Natural killer cell treated with Interleukin-12 subunit alpha and Interleukin-12 subunit beta and Interleukin-15 and Interleukin-18, amount 100 ng/mL, for 72 hours (primary cell): ENCODE data around the gene HNF1B. TPM values are rescaled to one million over a fixed set of nuclear protein-coding genes. Genes with fewer than 3 reads are reported as not detected.
"Not testable (repeated sequence)": the region's sequence is repeated elsewhere in the genome, so short reads cannot be mapped to it uniquely, and the experiment has no call there.

Experiments
- ATAC-seq, 2 donors: fragments of 150-1000 bp; cut with Tn5 transposase in 1 of 2; sonication (Bioruptor Pico), chemical (Tn5 transposase) in 1 of 2; 2 replicates each; pipeline ENCODE4 v1.10.0; 2021
- DNase-seq: peaks from one replicate; pipeline ENCODE4 v3.0.0; 2022; ENCODE audit warnings: low spot score
- H3K27ac Mint-ChIP-seq, 2 donors: 1 replicate in 1 of 2; 2 replicates in 1 of 2; pipeline ENCODE4 v1.8.0; 2022; ENCODE audit warnings: mixed read lengths in 2 of 2, mild to moderate bottlenecking in 1 of 2, moderate library complexity in 1 of 2
- H3K27me3 Mint-ChIP-seq, 2 donors: 1 replicate in 1 of 2; 2 replicates in 1 of 2; pipeline ENCODE4 v1.8.0; 2022; ENCODE audit warnings: mixed read lengths in 2 of 2
- H3K36me3 Mint-ChIP-seq: one replicate; pipeline ENCODE4 v1.8.0; 2022; ENCODE audit warnings: mixed read lengths
- H3K4me1 Mint-ChIP-seq, 2 donors: 1 replicate in 1 of 2; 2 replicates in 1 of 2; pipeline ENCODE4 v1.8.0; 2022; ENCODE audit warnings: low read depth in 2 of 2, mixed read lengths in 2 of 2, mild to moderate bottlenecking in 1 of 2
- H3K4me3 Mint-ChIP-seq: one replicate; pipeline ENCODE4 v1.8.0; 2022; ENCODE audit warnings: mixed read lengths
- H3K9me3 Mint-ChIP-seq: 2 replicates; pipeline ENCODE4 v1.8.0; 2022; ENCODE audit warnings: mixed read lengths
- total RNA-seq, 2 donors: library from RNA; stranded (reverse); gene quantifications; one replicate each; pipeline ENCODE4 v1.2.3, GENCODE V29; 2022

The HNF1B gene
- total RNA-seq, 2 donors from 2014 or later = 0.19 TPM; not detected in 1

GRCh38 chr17:37698132-37698910 is 46.5 kb downstream of the HNF1B start:
- ATAC-seq (peak; percentile 49 to 54), DNase-seq (no peak)
- H3K4me3 Mint-ChIP-seq = no peak overlapping the region
- H3K36me3 Mint-ChIP-seq = no peaks in the 10 kb centered on the region
- H3K4me1 Mint-ChIP-seq = peaks cover 7 to 9% of the 10 kb centered on the region in 2 donors
- H3K27ac Mint-ChIP-seq = no peak overlapping the region
- H3K27me3 Mint-ChIP-seq = peaks cover 20 to 23% of the 10 kb centered on the region in 2 donors
- no peaks in the 10 kb centered on the region for H3K9me3 Mint-ChIP-seq

GRCh38 chr17:37697381-37697780 is 47.5 kb downstream of the HNF1B start:
- Mint-ChIP-seq H3K27me3 (peaks cover 19 to 23% of the 10 kb centered on the region in 2 donors), H3K4me1 (peaks cover 7 to 9% of the 10 kb centered on the region in 2 donors), H3K4me3 (no peak overlapping the region), H3K36me3 (no peaks in the 10 kb centered on the region), H3K9me3 (no peaks in the 10 kb centered on the region), H3K27ac (no peak overlapping the region)
- DNase-seq = no peak
- ATAC-seq = no peak

DNA sequence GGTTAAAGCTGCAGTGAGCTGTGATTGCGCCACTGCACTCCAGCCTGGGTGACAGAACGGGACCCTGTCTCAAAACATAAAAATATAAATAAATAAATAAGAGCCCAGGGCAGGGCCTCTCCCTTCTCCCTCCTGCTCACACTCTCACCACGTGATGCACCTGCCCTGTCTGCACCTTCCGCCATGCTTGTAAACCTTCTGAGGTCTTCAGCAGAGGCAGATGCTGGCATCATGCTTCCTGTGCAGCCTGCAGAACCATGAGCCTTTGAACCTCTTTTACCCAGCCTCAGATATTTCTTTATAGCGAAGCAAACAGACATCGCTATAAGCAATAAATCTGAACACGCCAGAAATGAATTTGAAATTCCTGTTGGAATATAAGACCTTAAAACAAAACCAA is 48.5 kb downstream of the HNF1B start:
- no peak for ATAC-seq
- peaks cover 11 to 16% of the 10 kb centered on the region in 2 donors for H3K27me3 Mint-ChIP-seq
- no peaks in the 10 kb centered on the region for H3K36me3 Mint-ChIP-seq
- no peak overlapping the region for H3K4me3 Mint-ChIP-seq
- DNase-seq = no peak
- no peaks in the 10 kb centered on the region for H3K9me3 Mint-ChIP-seq
- no peak overlapping the region for H3K27ac Mint-ChIP-seq
- peaks cover under 1 to 7% of the 10 kb centered on the region in 2 donors for H3K4me1 Mint-ChIP-seq

DNA sequence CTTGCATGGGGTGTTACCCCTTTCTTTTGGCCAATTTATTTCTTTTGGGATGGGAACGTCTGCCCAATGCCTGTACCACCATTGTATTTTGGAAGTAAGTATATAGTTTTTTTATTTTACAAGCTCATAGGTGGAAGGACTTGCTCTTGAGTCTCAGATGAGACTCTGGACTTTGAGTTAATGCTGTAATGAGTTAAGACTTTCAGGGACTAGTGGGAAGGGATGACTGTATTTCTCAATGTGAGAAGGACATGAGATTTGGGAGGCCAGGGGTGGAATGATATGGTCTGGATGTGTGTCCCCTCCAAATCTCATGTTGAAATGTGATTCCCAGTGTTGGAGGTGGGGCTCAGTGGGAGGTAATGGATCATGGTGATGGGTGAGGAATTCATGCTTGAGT is 49.1 kb downstream of the HNF1B start:
- H3K27me3 Mint-ChIP-seq = peaks cover 12 to 14% of the 10 kb centered on the region in 2 donors
- H3K4me3 Mint-ChIP-seq = no peak overlapping the region
- ATAC-seq (no peak), DNase-seq (no peak)
- H3K9me3 Mint-ChIP-seq = no peaks in the 10 kb centered on the region
- peaks cover 0 to 6% of the 10 kb centered on the region in 2 donors for H3K4me1 Mint-ChIP-seq
- no peaks in the 10 kb centered on the region for H3K36me3 Mint-ChIP-seq
- no peak overlapping the region for H3K27ac Mint-ChIP-seq

- H3K36me3 Mint-ChIP-seq = no peaks in the 10 kb centered on the region
- peaks cover 0 to 6% of the 10 kb centered on the region in 2 donors for H3K4me1 Mint-ChIP-seq
- peaks cover 8 to 24% of the 10 kb centered on the region in 2 donors for H3K27me3 Mint-ChIP-seq
- H3K4me3 Mint-ChIP-seq = no peak overlapping the region
- DNase-seq (no peak), ATAC-seq (no peak)
- H3K27ac Mint-ChIP-seq = no peak overlapping the region
- no peaks in the 10 kb centered on the region for H3K9me3 Mint-ChIP-seq
These were observed 50.1 kb downstream of the HNF1B start for GRCh38 chr17:37694734-37695133.

- H3K27ac Mint-ChIP-seq = no peak overlapping the region
- no peaks in the 10 kb centered on the region for H3K9me3 Mint-ChIP-seq
- ATAC-seq (no peak), DNase-seq (no peak)
- peaks cover 8 to 25% of the 10 kb centered on the region in 2 donors for H3K27me3 Mint-ChIP-seq
- H3K36me3 Mint-ChIP-seq = no peaks in the 10 kb centered on the region
- no peaks in the 10 kb centered on the region for H3K4me1 Mint-ChIP-seq
- no peak overlapping the region for H3K4me3 Mint-ChIP-seq
These were observed 51.5 kb downstream of the HNF1B start for GRCh38 chr17:37693328-37693727.

DNA sequence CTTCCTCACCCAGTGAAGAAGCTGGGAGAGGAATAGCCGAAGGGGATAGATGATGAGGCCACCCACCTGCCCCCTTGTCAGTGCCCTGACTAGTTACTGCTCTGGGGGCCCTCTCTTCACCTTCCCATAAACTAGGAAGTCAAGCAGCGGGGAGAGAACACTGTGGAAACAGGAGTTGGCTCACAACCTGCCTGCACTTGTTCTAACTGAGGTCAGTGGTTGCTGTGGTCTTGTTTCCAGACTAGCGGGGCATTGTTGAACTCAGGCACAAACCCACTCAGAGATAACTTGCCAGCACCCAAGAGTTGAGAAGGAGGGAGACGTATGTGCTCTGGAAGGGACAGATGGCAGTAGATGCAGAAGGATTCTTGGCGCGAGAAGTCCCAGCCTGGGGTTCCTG is 53.1 kb downstream of the HNF1B start:
- no peak overlapping the region for H3K4me3 Mint-ChIP-seq
- ATAC-seq (no peak), DNase-seq (no peak)
- H3K4me1 Mint-ChIP-seq = no peaks in the 10 kb centered on the region
- no peaks in the 10 kb centered on the region for H3K36me3 Mint-ChIP-seq
- peaks cover 5 to 16% of the 10 kb centered on the region in 2 donors for H3K27me3 Mint-ChIP-seq
- H3K27ac Mint-ChIP-seq = no peak overlapping the region
- no peaks in the 10 kb centered on the region for H3K9me3 Mint-ChIP-seq

- no peak for ATAC-seq
- peaks cover 0 to 16% of the 10 kb centered on the region in 2 donors for H3K27me3 Mint-ChIP-seq
- no peaks in the 10 kb centered on the region for H3K36me3 Mint-ChIP-seq
- H3K4me3 Mint-ChIP-seq = no peak overlapping the region
- no peaks in the 10 kb centered on the region for H3K4me1 Mint-ChIP-seq
- no peaks in the 10 kb centered on the region for H3K9me3 Mint-ChIP-seq
- H3K27ac Mint-ChIP-seq = no peak overlapping the region
- DNase-seq = no peak
These were observed 55.5 kb downstream of the HNF1B start for GRCh38 chr17:37689317-37689716.

DNA sequence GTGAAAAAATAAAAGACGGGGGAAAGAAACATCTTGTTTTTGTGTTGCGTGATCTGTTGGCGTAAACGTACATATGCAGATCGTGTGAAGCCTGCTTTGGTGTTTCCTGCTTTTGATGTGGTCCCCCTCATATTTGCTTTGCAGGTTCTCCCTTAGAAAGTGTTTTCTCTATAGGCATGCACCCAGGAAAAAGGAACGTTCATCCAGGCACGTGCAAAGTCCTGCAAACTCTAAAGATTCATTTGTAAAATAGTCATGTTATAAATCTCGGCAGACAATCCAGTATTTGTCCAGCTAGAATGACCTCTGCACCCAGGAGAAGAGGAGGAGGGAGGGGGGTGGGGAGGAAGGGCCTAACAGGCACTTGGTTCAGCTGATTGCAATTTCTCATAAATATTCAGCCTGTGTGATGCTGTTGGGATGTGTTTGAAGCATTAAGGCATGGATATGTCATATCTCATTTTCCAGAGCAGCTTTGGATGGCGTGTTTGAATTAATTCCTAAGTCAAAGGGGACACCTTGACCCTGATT is 61.3 kb downstream of the HNF1B start:
- no peak for DNase-seq
- Mint-ChIP-seq H3K27me3 (peaks cover 6 to 8% of the 10 kb centered on the region in 2 donors), H3K36me3 (no peaks in the 10 kb centered on the region), H3K4me1 (no peaks in the 10 kb centered on the region), H3K4me3 (no peak overlapping the region), H3K27ac (no peak overlapping the region), H3K9me3 (no peaks in the 10 kb centered on the region)
- no peak for ATAC-seq

DNA sequence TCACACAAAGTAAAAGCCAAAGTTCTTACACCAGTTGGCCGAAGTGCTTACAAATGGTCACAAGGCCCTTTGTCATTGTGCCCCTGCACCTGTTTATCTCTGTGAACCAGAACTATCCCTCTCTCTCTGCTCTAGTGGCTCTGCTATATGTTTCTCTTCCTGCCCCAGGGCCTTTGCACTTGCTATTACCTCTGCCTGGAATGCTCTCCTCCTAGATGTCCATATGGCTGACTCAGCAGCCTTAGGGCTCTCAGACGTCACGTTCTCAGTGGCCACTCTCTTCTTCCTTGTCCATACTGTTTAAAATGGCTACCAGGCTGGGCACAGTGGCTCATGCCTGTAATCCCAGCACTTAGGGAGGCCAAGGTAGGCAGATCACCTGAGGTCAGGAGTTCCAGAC is 62.9 kb downstream of the HNF1B start:
- Mint-ChIP-seq H3K27me3 (peaks cover 16 to 23% of the 10 kb centered on the region in 2 donors), H3K4me3 (no peak overlapping the region), H3K36me3 (no peaks in the 10 kb centered on the region), H3K27ac (no peak overlapping the region), H3K9me3 (no peaks in the 10 kb centered on the region), H3K4me1 (no peaks in the 10 kb centered on the region)
- DNase-seq = no peak
- no peak for ATAC-seq

- H3K36me3 Mint-ChIP-seq, H3K4me1 Mint-ChIP-seq: not testable (repeated sequence)
These were observed 64.9 kb downstream of the HNF1B start for GRCh38 chr17:37679995-37680394.

DNA sequence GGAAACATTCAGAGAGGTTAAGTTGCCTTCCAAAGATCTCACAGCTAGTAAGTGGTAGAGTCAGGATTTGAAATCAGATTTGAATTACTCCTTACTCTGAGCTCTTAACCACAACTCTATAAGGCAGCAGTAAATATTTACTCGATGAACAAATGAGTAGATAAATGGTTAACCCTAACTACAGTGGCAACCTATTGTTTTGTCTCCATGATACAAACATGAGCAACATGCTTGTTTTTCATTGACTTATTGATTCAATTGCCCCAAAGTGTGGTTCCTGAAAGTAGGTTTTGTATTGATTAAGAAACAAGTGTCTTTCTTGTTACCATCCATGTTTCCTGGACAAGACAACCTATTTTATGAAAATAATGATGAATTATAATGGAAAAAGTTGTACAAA is 66.8 kb downstream of the HNF1B start:
- no peaks in the 10 kb centered on the region for H3K9me3 Mint-ChIP-seq
- no peaks in the 10 kb centered on the region for H3K4me1 Mint-ChIP-seq
- ATAC-seq = no peak
- H3K4me3 Mint-ChIP-seq = no peak overlapping the region
- H3K27ac Mint-ChIP-seq = no peak overlapping the region
- H3K27me3 Mint-ChIP-seq = peaks cover 24 to 25% of the 10 kb centered on the region in 2 donors
- no peaks in the 10 kb centered on the region for H3K36me3 Mint-ChIP-seq
- DNase-seq = no peak

More at GRCh38 chr17:37679995-37680394, 64.9 kb downstream of the HNF1B start:
- H3K4me3 Mint-ChIP-seq, H3K9me3 Mint-ChIP-seq, H3K27ac Mint-ChIP-seq, DNase-seq, ATAC-seq: not testable (repeated sequence)
- peaks cover 21 to 29% of the 10 kb centered on the region in 2 donors for H3K27me3 Mint-ChIP-seq

DNA sequence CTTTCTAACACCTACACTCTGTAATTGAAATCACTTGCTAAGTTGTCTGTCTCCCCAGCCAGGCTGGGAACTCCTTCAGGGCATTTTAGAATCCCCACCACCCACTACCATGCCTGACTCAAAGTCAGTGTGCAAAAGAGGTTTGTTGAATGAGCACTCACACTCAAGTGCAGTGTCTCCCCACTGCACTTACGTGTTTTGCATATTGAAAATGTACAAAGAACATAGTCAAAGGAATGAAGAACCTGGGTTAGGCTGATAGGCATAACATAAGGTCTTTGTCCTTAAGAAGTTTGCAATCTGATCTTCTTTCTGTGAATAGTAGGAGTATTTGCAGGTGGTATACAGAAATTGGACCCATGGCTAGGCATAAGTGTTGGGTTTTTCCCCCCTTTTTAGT is 67.8 kb downstream of the HNF1B start:
- Mint-ChIP-seq H3K4me3 (no peak overlapping the region), H3K4me1 (no peaks in the 10 kb centered on the region), H3K36me3 (no peaks in the 10 kb centered on the region), H3K27me3 (peaks cover 23 to 24% of the 10 kb centered on the region in 2 donors), H3K27ac (no peak overlapping the region), H3K9me3 (no peaks in the 10 kb centered on the region)
- DNase-seq (no peak), ATAC-seq (no peak)

- Mint-ChIP-seq H3K4me3 (no peak overlapping the region), H3K27me3 (peaks cover 19 to 24% of the 10 kb centered on the region in 2 donors), H3K36me3 (no peaks in the 10 kb centered on the region), H3K4me1 (no peaks in the 10 kb centered on the region), H3K27ac (no peak overlapping the region), H3K9me3 (no peaks in the 10 kb centered on the region)
- no peak for ATAC-seq
- no peak for DNase-seq
These were observed 68.5 kb downstream of the HNF1B start for GRCh38 chr17:37676115-37676925.
